MM.1S (cell line): ENCODE data around the gene PINLYP.

Experiments
- DNase-seq: peaks from one replicate; pipeline ENCODE4 v3.0.0-alpha.2; 2015
- H2AFZ ChIP-seq: fragments of 300-600 bp; sonication (generic); 2 replicates; pipeline ENCODE4 v1.6.0; 2016; ENCODE audit warnings: antibody characterized with exemption, low read length
- H3F3A ChIP-seq: fragments of 300-600 bp; sonication (generic); 2 replicates; pipeline ENCODE4 v1.6.1; 2016; ENCODE audit warnings: mild to moderate bottlenecking, antibody characterized with exemption, low read length, moderate library complexity, mixed read lengths; ENCODE audit not compliant: insufficient read depth
- H3K27ac ChIP-seq: fragments of 300-600 bp; sonication (generic); 2 replicates; pipeline ENCODE4 v1.5.1; 2016; ENCODE audit warnings: mild to moderate bottlenecking, low read length
- H3K27me3 ChIP-seq: fragments of 300-600 bp; sonication (generic); replicated peaks from 2 replicates; pipeline ENCODE4 v1.6.0; 2016; ENCODE audit warnings: low read length; ENCODE audit not compliant: insufficient read depth
- H3K36me3 ChIP-seq: fragments of 300-600 bp; sonication (generic); replicated peaks from 2 replicates; pipeline ENCODE4 v1.6.1; 2016; ENCODE audit warnings: mild to moderate bottlenecking, low read length, mixed read lengths; ENCODE audit not compliant: insufficient read depth
- H3K4me1 ChIP-seq: fragments of 300-600 bp; sonication (generic); 2 replicates; pipeline ENCODE4 v1.6.1; 2016; ENCODE audit warnings: low read length, mixed read lengths
- H3K4me2 ChIP-seq: fragments of 300-600 bp; sonication (generic); 2 replicates; pipeline ENCODE4 v1.6.0; 2016; ENCODE audit warnings: low read depth, low read length
- H3K4me3 ChIP-seq: fragments of 300-600 bp; sonication (generic); 2 replicates; pipeline ENCODE4 v1.5.1; 2016; ENCODE audit warnings: low read length, mixed read lengths
- H3K79me2 ChIP-seq: fragments of 300-600 bp; sonication (generic); 2 replicates; pipeline ENCODE4 v1.6.1; 2016; ENCODE audit warnings: mixed run types, low read length, mixed read lengths
- H3K9ac ChIP-seq: fragments of 300-600 bp; sonication (generic); 2 replicates; pipeline ENCODE4 v1.6.1; 2016; ENCODE audit warnings: low read length, mixed read lengths
- H3K9me2 ChIP-seq: fragments of 300-600 bp; sonication (generic); replicated peaks from 2 replicates; pipeline ENCODE4 v1.6.1; 2016; ENCODE audit warnings: mild to moderate bottlenecking, low read length, mixed read lengths; ENCODE audit not compliant: insufficient read depth
- H3K9me3 ChIP-seq: fragments of 300-600 bp; sonication (generic); replicated peaks from 2 replicates; pipeline ENCODE4 v1.6.1; 2016; ENCODE audit warnings: mild to moderate bottlenecking, low read length, mixed read lengths; ENCODE audit not compliant: insufficient read depth
- H4K20me1 ChIP-seq: fragments of 300-600 bp; sonication (generic); 2 replicates; pipeline ENCODE4 v1.6.1; 2016; ENCODE audit warnings: mild to moderate bottlenecking, low read length, moderate library complexity, mixed read lengths; ENCODE audit not compliant: insufficient read depth
- EZH2 ChIP-seq: fragments of 300-600 bp; sonication (generic); optimal IDR thresholded peaks from 2 replicates; pipeline ENCODE3; 2017; ENCODE audit warnings: low read depth, mild to moderate bottlenecking, antibody characterized with exemption, low read length, mixed read lengths
- EZH2phosphoT487 ChIP-seq: fragments of 300-600 bp; sonication (generic); IDR thresholded peaks from 2 replicates; pipeline ENCODE4 v1.6.1; 2018; ENCODE audit warnings: antibody characterized with exemption, low read length
- TF ChIP-seq, protein P1 (sequence below): fragments of 300-600 bp; sonication (generic); IDR thresholded peaks from 2 replicates; pipeline ENCODE4 v1.5.1; 2016; ENCODE audit warnings: antibody characterized with exemption, low read length, mixed read lengths

Gene PINLYP

DNA sequence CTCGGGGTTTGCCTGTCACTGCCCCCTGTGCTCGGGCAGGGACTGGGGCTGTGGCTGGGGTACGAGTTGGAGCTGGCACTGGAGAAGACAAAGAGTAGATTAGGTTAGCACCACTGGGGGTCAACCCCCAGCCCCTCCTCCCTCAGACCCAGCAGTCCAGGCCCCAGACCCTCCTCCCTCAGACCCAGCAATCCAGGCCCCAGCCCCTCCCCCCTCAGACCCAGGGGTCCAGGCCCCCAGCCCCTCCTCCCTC lies 23.5 kb upstream of the PINLYP start:
- no peak for TF ChIP-seq EZH2
- TF ChIP-seq EZH2phosphoT487, result no peak
- TF ChIP-seq, protein P1, sequence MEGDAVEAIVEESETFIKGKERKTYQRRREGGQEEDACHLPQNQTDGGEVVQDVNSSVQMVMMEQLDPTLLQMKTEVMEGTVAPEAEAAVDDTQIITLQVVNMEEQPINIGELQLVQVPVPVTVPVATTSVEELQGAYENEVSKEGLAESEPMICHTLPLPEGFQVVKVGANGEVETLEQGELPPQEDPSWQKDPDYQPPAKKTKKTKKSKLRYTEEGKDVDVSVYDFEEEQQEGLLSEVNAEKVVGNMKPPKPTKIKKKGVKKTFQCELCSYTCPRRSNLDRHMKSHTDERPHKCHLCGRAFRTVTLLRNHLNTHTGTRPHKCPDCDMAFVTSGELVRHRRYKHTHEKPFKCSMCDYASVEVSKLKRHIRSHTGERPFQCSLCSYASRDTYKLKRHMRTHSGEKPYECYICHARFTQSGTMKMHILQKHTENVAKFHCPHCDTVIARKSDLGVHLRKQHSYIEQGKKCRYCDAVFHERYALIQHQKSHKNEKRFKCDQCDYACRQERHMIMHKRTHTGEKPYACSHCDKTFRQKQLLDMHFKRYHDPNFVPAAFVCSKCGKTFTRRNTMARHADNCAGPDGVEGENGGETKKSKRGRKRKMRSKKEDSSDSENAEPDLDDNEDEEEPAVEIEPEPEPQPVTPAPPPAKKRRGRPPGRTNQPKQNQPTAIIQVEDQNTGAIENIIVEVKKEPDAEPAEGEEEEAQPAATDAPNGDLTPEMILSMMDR, result no peak
- Histone ChIP-seq H4K20me1 (no peaks in the 10 kb centered on the region), H3K36me3 (no peaks in the 10 kb centered on the region)

DNA sequence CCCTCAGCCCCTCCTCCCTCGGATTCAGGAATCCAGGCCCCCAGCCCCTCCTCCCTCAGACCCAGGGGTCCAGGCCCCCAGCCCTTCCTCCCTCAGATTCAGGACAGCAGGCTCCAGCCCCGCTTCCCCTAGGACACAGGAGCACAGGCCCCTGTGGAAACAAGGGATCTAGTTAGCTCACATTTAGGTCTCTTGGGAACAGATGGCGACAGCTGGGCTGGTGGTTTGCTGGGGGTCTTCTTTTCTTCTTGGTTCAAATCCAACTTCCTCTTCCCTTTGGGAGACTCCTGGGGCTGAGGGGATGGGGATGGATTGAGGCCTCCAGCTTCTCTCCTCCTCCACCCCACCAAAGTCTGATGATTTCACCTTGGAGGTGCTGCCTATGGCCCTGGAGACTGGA lies 23.0 kb upstream of the PINLYP start:
- H3K79me2 ChIP-seq, result no peaks in the 10 kb centered on the region
- H3K36me3 ChIP-seq, result no peaks in the 10 kb centered on the region
- DNase-seq, result no peak
- H3F3A ChIP-seq, result no peaks in the 10 kb centered on the region
- H2AFZ ChIP-seq, result no peak overlapping the region
- H3K27me3 ChIP-seq, result no peaks in the 10 kb centered on the region
- TF ChIP-seq EZH2phosphoT487, result no peak
- no peaks in the 10 kb centered on the region for H4K20me1 ChIP-seq
- no peak overlapping the region for H3K9ac ChIP-seq
- H3K27ac ChIP-seq, result no peak overlapping the region
- no peaks in the 10 kb centered on the region for H3K9me3 ChIP-seq
- H3K4me1 ChIP-seq, result no peaks in the 10 kb centered on the region
- no peak overlapping the region for H3K4me3 ChIP-seq
- H3K9me2 ChIP-seq, result no peaks in the 10 kb centered on the region
- no peak overlapping the region for H3K4me2 ChIP-seq

More for the DNA sequence above, 23.5 kb upstream of the PINLYP start:
- H3F3A ChIP-seq, result no peaks in the 10 kb centered on the region
- H3K9ac ChIP-seq, result no peak overlapping the region
- no peak for DNase-seq
- no peak overlapping the region for H3K4me3 ChIP-seq
- H2AFZ ChIP-seq, result no peak overlapping the region
- no peak overlapping the region for H3K27ac ChIP-seq
- no peaks in the 10 kb centered on the region for H3K4me1 ChIP-seq
- H3K79me2 ChIP-seq, result no peaks in the 10 kb centered on the region
- H3K9me2 ChIP-seq, result no peaks in the 10 kb centered on the region
- no peaks in the 10 kb centered on the region for H3K9me3 ChIP-seq
- no peak overlapping the region for H3K4me2 ChIP-seq
- no peaks in the 10 kb centered on the region for H3K27me3 ChIP-seq

DNA sequence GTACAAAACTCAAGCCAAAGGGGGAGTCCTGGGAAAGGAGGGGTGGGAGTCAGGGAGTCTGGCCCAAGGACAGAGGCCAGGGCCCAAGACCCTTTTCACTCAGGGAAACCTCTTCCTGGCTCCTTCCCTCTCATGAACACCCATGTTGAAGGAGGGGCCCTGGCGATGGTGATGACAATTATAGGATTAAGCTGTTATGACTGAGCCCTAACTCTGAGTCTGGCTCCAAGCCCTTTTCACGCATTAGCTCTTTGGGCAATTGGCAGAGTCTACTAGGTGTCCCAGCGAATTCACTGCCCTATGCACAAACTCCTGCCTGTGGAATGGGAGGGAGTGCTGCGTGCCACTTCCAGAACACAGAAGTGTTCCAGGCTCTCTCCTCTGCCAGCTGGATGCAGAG lies 21.9 kb upstream of the PINLYP start:
- Histone ChIP-seq H4K20me1 (no peaks in the 10 kb centered on the region), H3K9me2 (no peaks in the 10 kb centered on the region), H3K4me2 (no peak overlapping the region), H3K79me2 (no peaks in the 10 kb centered on the region), H3K9ac (no peak overlapping the region), H3K9me3 (no peaks in the 10 kb centered on the region), H3K36me3 (no peaks in the 10 kb centered on the region), H3K4me3 (no peak overlapping the region), H3K4me1 (no peaks in the 10 kb centered on the region), H2AFZ (no peak overlapping the region), H3K27me3 (no peaks in the 10 kb centered on the region), H3F3A (no peaks in the 10 kb centered on the region), H3K27ac (no peak overlapping the region)
- no peak for TF ChIP-seq EZH2phosphoT487
- TF ChIP-seq, protein P1, result no peak
- TF ChIP-seq EZH2, result no peak
- DNase-seq, result no peak

DNA sequence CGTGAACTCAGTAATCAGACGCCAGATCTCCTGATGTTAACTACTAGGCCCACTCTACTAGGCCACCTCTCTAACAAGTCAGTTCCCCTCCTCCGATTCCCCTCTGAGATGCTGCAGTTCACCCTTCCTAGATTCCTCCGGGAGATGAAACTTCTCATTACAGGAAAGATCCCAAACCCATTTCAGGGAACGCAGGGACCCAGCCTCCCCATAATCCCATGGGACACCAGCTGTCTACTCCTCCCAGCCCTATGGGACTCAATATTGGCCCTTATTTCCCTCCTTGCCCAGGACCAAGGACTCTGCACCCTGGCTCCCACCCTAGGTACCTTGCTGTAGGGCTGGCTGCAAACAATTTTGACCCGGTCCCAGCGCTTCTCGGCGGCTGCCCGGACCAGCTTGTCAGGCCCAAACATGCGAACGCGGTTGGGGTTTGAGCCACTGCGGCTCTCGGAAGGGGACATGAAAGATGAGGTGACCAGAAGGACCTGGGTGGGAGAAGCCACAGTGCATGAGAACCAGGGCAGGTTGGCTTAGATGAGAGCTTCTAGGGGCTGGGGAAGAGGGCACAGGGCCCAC lies 21.2 kb upstream of the PINLYP start:
- no peak for DNase-seq
- Histone ChIP-seq H3F3A (no peaks in the 10 kb centered on the region), H3K9me3 (no peaks in the 10 kb centered on the region), H3K9me2 (no peaks in the 10 kb centered on the region), H3K79me2 (no peaks in the 10 kb centered on the region), H3K9ac (no peak overlapping the region), H4K20me1 (no peaks in the 10 kb centered on the region), H3K36me3 (no peaks in the 10 kb centered on the region), H2AFZ (no peak overlapping the region), H3K4me2 (no peak overlapping the region), H3K27me3 (no peaks in the 10 kb centered on the region), H3K27ac (no peak overlapping the region), H3K4me1 (no peaks in the 10 kb centered on the region), H3K4me3 (no peak overlapping the region)
- no peak for TF ChIP-seq EZH2
- TF ChIP-seq, protein P1, result no peak
- TF ChIP-seq EZH2phosphoT487, result no peak
